Ramos (cell line): Measurements from ENCODE around the gene PTH2R.
"Not testable (repeated sequence)": the region's sequence is repeated elsewhere in the genome, so short reads cannot be mapped to it uniquely, and the experiment has no call there.

Experiments used
- in situ Hi-C: fragments of 300-500 bp; cut with MboI; formaldehyde crosslinking; loops from one replicate; pipeline ENCODE4 v1.14.3; 2022; ENCODE audit warnings: low sequenced_read_pairs; ENCODE audit not compliant: unreplicated experiment

PTH2R gene

GRCh38 chr2:208389940-208390339 lies 16.7 kb upstream of the PTH2R start:
- in situ Hi-C loops: no loop called here

GRCh38 chr2:208392300-208392699 lies 14.3 kb upstream of the PTH2R start:
- in situ Hi-C loops: no loop called here

- in situ Hi-C loops: not testable (repeated sequence)
These were observed 9.8 kb upstream of the PTH2R start for GRCh38 chr2:208396796-208397195.

GRCh38 chr2:208399201-208399600 lies 7.4 kb upstream of the PTH2R start:
- in situ Hi-C loops: no loop called here

GRCh38 chr2:208407667-208408066 lies 1.1 kb downstream of the PTH2R start:
- in situ Hi-C loops: no loop called here

GRCh38 chr2:208413931-208414330 lies 7.3 kb downstream of the PTH2R start:
- in situ Hi-C loops: no loop called here

- in situ Hi-C loops: no loop called here
These were observed 8.7 kb downstream of the PTH2R start for GRCh38 chr2:208415255-208415654.

GRCh38 chr2:208415897-208416296 lies 9.3 kb downstream of the PTH2R start:
- in situ Hi-C loops: no loop called here

GRCh38 chr2:208426412-208427045 lies 19.9 kb downstream of the PTH2R start:
- in situ Hi-C loops: no loop called here

- in situ Hi-C loops: no loop called here
These were observed 31.2 kb downstream of the PTH2R start for GRCh38 chr2:208437755-208438154.

- in situ Hi-C loops: no loop called here
These were observed 34.1 kb downstream of the PTH2R start for GRCh38 chr2:208440716-208441115.

- in situ Hi-C loops: no loop called here
These were observed 35.4 kb downstream of the PTH2R start for GRCh38 chr2:208441951-208442350.

- in situ Hi-C loops: not testable (repeated sequence)
These were observed 40.9 kb downstream of the PTH2R start for GRCh38 chr2:208447447-208447846.

- in situ Hi-C loops: no loop called here
These were observed 44.5 kb downstream of the PTH2R start for GRCh38 chr2:208451061-208451460.

- in situ Hi-C loops: no loop called here
These were observed 48.3 kb downstream of the PTH2R start for GRCh38 chr2:208454861-208455260.

GRCh38 chr2:208463721-208464120 lies 57.1 kb downstream of the PTH2R start:
- in situ Hi-C loops: no loop called here

GRCh38 chr2:208464205-208464604 lies 57.6 kb downstream of the PTH2R start:
- in situ Hi-C loops: no loop called here

- in situ Hi-C loops: no loop called here
These were observed 59.7 kb downstream of the PTH2R start for GRCh38 chr2:208466151-208466919.

- in situ Hi-C loops: no loop called here
These were observed 60.3 kb downstream of the PTH2R start for GRCh38 chr2:208466920-208467298.

GRCh38 chr2:208467564-208467963 lies 61.0 kb downstream of the PTH2R start:
- in situ Hi-C loops: no loop called here

- in situ Hi-C loops: no loop called here
These were observed 71.1 kb downstream of the PTH2R start for GRCh38 chr2:208477741-208478140.

- in situ Hi-C loops: no loop called here
These were observed 72.8 kb downstream of the PTH2R start for GRCh38 chr2:208479342-208479741.
